Upper lobe of left lung (tissue), 4 donors: ENCODE measurements around the gene STAB2.

ENCODE experiments used
- EP300 ChIP-seq, 4 donors: sonication (generic); formaldehyde crosslinking; IDR thresholded peaks; one replicate each; pipeline ENCODE4 v1.5.1; 2017; ENCODE audit warnings: antibody characterized with exemption in 4 of 4, control low read depth in 2 of 4
- POLR2A ChIP-seq, 4 donors: fragments of 450-650 bp; IDR thresholded peaks; one replicate each; pipeline ENCODE4 v1.5.1; 2016 to 2017; ENCODE audit warnings: antibody characterized with exemption in 4 of 4, mild to moderate bottlenecking in 2 of 4
- POLR2AphosphoS5 ChIP-seq, 2 donors: sonication (generic); formaldehyde crosslinking; IDR thresholded peaks; one replicate each; pipeline ENCODE4 v1.5.1; 2017; ENCODE audit warnings: antibody characterized with exemption in 2 of 2
- TF ChIP-seq, protein P1 (sequence below), 6 experiments: fragments of 450-650 bp in 4 of 6; fragments of 200-600 bp in 2 of 6; sonication (generic) in 2 of 6; IDR thresholded peaks; one replicate each; pipeline ENCODE4 v1.5.1; 2016 to 2019; ENCODE audit warnings: antibody characterized with exemption in 6 of 6

DNA sequence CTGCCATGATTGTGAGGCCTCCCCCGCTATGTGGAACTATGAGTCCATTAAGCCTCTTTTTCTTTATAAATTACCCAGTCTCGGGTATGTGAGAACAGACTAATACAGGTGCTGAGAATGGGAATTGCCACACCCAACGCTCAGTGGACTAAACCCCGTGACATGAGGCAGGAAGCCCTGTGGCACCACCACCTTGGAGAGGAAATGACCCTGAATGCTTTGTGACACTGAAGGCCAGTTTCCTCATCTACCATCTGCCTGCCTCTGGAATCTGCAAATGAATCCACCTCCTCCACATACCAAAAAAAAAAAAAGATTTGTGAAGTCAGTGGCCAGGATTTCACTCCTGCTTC lies 212.4 kb downstream of the STAB2 start:
- TF ChIP-seq, protein P1, sequence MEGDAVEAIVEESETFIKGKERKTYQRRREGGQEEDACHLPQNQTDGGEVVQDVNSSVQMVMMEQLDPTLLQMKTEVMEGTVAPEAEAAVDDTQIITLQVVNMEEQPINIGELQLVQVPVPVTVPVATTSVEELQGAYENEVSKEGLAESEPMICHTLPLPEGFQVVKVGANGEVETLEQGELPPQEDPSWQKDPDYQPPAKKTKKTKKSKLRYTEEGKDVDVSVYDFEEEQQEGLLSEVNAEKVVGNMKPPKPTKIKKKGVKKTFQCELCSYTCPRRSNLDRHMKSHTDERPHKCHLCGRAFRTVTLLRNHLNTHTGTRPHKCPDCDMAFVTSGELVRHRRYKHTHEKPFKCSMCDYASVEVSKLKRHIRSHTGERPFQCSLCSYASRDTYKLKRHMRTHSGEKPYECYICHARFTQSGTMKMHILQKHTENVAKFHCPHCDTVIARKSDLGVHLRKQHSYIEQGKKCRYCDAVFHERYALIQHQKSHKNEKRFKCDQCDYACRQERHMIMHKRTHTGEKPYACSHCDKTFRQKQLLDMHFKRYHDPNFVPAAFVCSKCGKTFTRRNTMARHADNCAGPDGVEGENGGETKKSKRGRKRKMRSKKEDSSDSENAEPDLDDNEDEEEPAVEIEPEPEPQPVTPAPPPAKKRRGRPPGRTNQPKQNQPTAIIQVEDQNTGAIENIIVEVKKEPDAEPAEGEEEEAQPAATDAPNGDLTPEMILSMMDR (IDR thresholded peaks at IDR 0.05): no peak
- TF ChIP-seq POLR2A (IDR thresholded peaks at IDR 0.05): no peak
- no peak for TF ChIP-seq EP300 (IDR thresholded peaks at IDR 0.05)
- no peak for TF ChIP-seq POLR2AphosphoS5 (IDR thresholded peaks at IDR 0.05)
